ENCODE data around the gene IFNLR1. TPM values are rescaled to one million over a fixed set of nuclear protein-coding genes. Genes with fewer than 3 reads are reported as not detected.
A peak's percentile ranks its signal among the peaks of the same experiment; 100 is the strongest.
"Not testable (repeated sequence)": the region's sequence is repeated elsewhere in the genome, so short reads cannot be mapped to it uniquely, and the experiment has no call there.

The IFNLR1 gene
- total and polyA plus RNA-seq, 5 donors = 3.3 to 6.2 (median 5.7) TPM

- WGBS = 66% methylated on average over 9 of the region's 9 CpGs
- DNase-seq = no peak
Measured at GRCh38 chr1:24222008-24222605, 35.0 kb upstream of the IFNLR1 start.

DNA sequence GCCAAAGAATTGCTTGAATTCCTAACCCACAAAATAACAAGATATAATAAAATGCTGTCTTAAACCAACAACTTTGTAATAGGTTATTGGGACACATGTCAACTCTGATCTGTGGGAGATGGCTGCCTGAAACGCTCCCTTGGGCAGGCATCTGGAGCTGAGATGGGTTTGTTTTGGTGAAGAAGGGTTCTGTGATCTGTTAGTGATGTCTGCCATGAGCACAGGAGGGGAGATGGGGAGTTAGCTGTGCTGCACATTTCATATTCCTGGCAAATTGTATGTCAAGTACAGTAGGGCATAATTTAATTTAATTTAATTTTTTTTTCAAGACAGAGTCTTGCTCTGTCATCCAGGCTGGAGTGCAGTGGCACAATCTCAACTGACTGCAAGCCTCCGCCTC, 34.2 kb upstream of the IFNLR1 start:
- ATAC-seq (no peak), DNase-seq (no peak)
- intact Hi-C loops (cut with DNase I) = no loop called here
- Histone ChIP-seq H3K27me3 (ENCODE audit: control insufficient read depth, insufficient read depth) (no peaks in the 10 kb centered on the region), H3K4me3 (ENCODE audit: low read length) (no peak overlapping the region), H3K27ac (ENCODE audit: low read length) (no peak overlapping the region), H3K4me1 (ENCODE audit: control insufficient read depth, insufficient read depth, low read length) (no peaks in the 10 kb centered on the region), H3K9me3 (ENCODE audit: control insufficient read depth, low read length) (no peaks in the 10 kb centered on the region)
- WGBS = 66% methylated on average over 2 of the region's 2 CpGs

More at GRCh38 chr1:24222008-24222605, 35.0 kb upstream of the IFNLR1 start:
- intact Hi-C loops (cut with DNase I) = no loop called here
- H3K9me3 ChIP-seq (ENCODE audit: control insufficient read depth, low read length) = no peaks in the 10 kb centered on the region
- no peaks in the 10 kb centered on the region for H3K27me3 ChIP-seq (ENCODE audit: control insufficient read depth, insufficient read depth)
- no peak overlapping the region for H3K27ac ChIP-seq (ENCODE audit: low read length)
- no peak overlapping the region for H3K4me3 ChIP-seq (ENCODE audit: low read length)
- ATAC-seq = no peak
- no peaks in the 10 kb centered on the region for H3K4me1 ChIP-seq (ENCODE audit: control insufficient read depth, insufficient read depth, low read length)

DNA sequence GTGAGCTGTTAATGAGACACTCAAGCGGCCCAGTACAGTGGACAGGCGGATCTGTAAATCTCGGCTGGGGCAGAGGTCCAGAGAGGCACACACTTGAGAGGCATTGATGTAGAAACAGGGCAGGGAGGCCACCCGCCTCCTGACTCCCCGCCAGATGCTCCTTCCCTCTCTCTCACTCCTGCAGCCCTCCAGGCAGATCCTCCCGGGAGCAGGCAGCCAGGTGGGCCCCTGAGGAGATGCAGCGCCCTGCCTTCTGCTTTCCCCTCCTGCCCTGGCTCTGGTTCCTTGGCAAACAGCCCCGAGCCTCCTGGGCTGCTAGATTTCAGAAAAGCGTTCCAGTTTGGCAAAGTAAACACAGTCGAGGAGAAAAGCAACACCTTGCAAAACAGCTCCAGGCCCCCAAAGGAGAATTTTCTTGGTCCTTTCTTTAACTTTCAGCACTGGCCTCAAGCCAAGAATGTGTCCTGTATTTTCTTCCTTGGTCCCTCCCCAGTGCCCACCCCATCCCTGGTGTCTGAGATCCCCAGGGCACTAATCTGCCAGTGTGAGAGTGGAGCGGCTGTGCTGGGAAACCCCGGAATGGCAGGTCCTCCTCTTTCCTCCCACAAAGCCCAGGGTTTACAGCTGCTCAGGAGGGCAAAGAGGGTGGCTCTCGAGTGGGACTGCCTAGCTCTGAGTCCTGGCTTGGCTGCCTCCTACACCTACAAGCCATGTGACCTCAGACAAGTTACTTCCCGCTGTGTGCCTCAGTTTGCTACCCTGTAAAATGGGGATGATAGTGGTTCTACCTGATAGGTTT, 29.4 kb upstream of the IFNLR1 start:
- no peaks in the 10 kb centered on the region for H3K9me3 ChIP-seq (ENCODE audit: control insufficient read depth, low read length)
- H3K27ac ChIP-seq (ENCODE audit: low read length) = no peak overlapping the region
- H3K4me1 ChIP-seq (ENCODE audit: control insufficient read depth, insufficient read depth, low read length) = no peaks in the 10 kb centered on the region
- H3K27me3 ChIP-seq (ENCODE audit: control insufficient read depth, insufficient read depth) = no peaks in the 10 kb centered on the region
- WGBS = 30% methylated on average over 14 of the region's 14 CpGs
- intact Hi-C loops (cut with DNase I) = no loop called here
- no peak overlapping the region for H3K4me3 ChIP-seq (ENCODE audit: low read length)
- ATAC-seq (peak in 1 of 2 donors; percentile 42), DNase-seq (no peak)

GRCh38 chr1:24215226-24215814, 28.2 kb upstream of the IFNLR1 start:
- intact Hi-C loops (cut with DNase I) = no loop called here
- H3K4me1 ChIP-seq (ENCODE audit: control insufficient read depth, insufficient read depth, low read length) = no peaks in the 10 kb centered on the region
- WGBS = 74% methylated on average over 6 of the region's 6 CpGs
- ATAC-seq (no peak), DNase-seq (no peak)
- no peaks in the 10 kb centered on the region for H3K9me3 ChIP-seq (ENCODE audit: control insufficient read depth, low read length)
- H3K27ac ChIP-seq (ENCODE audit: low read length) = no peak overlapping the region
- H3K4me3 ChIP-seq (ENCODE audit: low read length) = no peak overlapping the region
- H3K27me3 ChIP-seq (ENCODE audit: control insufficient read depth, insufficient read depth) = no peaks in the 10 kb centered on the region

GRCh38 chr1:24212376-24212775, 25.3 kb upstream of the IFNLR1 start:
- Histone ChIP-seq H3K9me3 (ENCODE audit: control insufficient read depth, low read length) (no peaks in the 10 kb centered on the region), H3K4me1 (ENCODE audit: control insufficient read depth, insufficient read depth, low read length) (no peaks in the 10 kb centered on the region), H3K27me3 (ENCODE audit: control insufficient read depth, insufficient read depth) (no peaks in the 10 kb centered on the region), H3K4me3 (ENCODE audit: low read length) (no peak overlapping the region), H3K27ac (ENCODE audit: low read length) (no peak overlapping the region)
- DNase-seq = no peak
- intact Hi-C loops (cut with DNase I) = no loop called here
- no peak for ATAC-seq
- WGBS = 98% methylated on average over 1 of the region's 2 CpGs

DNA sequence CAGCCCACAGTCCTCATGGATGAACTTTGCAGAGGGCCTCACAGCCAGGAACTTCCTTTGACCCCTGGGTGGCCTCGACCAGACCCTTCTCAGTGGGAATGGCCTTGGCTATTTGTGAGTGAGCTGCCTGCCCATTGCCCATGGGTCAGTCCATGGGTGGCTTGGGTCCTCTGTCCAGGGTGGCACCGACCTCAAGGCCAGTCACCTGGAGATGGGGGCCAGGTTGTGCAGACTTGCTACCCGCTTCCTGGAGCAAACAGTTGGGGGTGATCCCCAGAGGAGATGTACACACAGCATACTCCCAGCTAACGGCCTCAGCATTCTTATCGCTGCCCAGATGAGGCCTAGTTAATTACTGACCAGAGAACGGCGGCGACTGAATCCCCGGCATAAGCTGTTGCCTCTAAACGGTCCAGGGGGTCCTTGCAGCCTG, 23.1 kb upstream of the IFNLR1 start:
- no peaks in the 10 kb centered on the region for H3K27me3 ChIP-seq (ENCODE audit: control insufficient read depth, insufficient read depth)
- H3K4me1 ChIP-seq (ENCODE audit: control insufficient read depth, insufficient read depth, low read length) = no peaks in the 10 kb centered on the region
- 83% methylated on average over 10 of the region's 10 CpGs for WGBS
- H3K4me3 ChIP-seq (ENCODE audit: low read length) = no peak overlapping the region
- DNase-seq (no peak), ATAC-seq (no peak)
- no peak overlapping the region for H3K27ac ChIP-seq (ENCODE audit: low read length)
- H3K9me3 ChIP-seq (ENCODE audit: control insufficient read depth, low read length) = no peaks in the 10 kb centered on the region
- intact Hi-C loops (cut with DNase I) = no loop called here

DNA sequence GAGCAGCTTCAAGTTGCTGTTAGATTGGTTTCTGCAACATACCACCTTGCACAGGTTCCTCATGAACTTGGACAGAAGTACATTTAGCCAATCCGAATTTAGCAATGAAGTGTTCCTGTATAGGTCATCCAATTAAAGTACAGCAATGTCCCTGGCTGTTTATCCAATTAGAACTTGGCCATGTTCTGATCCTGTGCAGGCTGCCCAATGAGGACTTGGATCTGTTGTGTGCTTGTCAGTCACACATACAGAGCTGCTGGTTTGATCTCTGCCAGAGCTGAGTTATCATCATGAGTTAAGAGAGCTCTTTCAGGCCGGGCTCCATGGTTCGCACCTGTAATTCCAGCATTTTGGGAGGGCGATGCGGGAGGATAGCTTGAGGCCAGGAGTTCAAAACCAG, 22.0 kb upstream of the IFNLR1 start:
- Histone ChIP-seq H3K4me1 (ENCODE audit: control insufficient read depth, insufficient read depth, low read length) (no peaks in the 10 kb centered on the region), H3K27me3 (ENCODE audit: control insufficient read depth, insufficient read depth) (no peaks in the 10 kb centered on the region), H3K9me3 (ENCODE audit: control insufficient read depth, low read length) (no peaks in the 10 kb centered on the region), H3K4me3 (ENCODE audit: low read length) (no peak overlapping the region), H3K27ac (ENCODE audit: low read length) (no peak overlapping the region)
- intact Hi-C loops (cut with DNase I) = loop anchor here in 1 of 4 donors (10.0 kb wide), 1 partner anchor 426 kb away; no protein-coding TSS in a partner anchor
- DNase-seq = no peak
- WGBS = 74% methylated on average over 5 of the region's 5 CpGs
- no peak for ATAC-seq

GRCh38 chr1:24207709-24208108, 20.6 kb upstream of the IFNLR1 start:
- no peaks in the 10 kb centered on the region for H3K9me3 ChIP-seq (ENCODE audit: control insufficient read depth, low read length)
- ATAC-seq = no peak
- no peak for DNase-seq
- H3K27ac ChIP-seq (ENCODE audit: low read length) = no peak overlapping the region
- no peaks in the 10 kb centered on the region for H3K4me1 ChIP-seq (ENCODE audit: control insufficient read depth, insufficient read depth, low read length)
- intact Hi-C loops (cut with DNase I) = loop anchor here in 1 of 4 donors (10.0 kb wide), 1 partner anchor 427 kb away; no protein-coding TSS in a partner anchor
- no peaks in the 10 kb centered on the region for H3K27me3 ChIP-seq (ENCODE audit: control insufficient read depth, insufficient read depth)
- H3K4me3 ChIP-seq (ENCODE audit: low read length) = no peak overlapping the region
- WGBS = 87% methylated on average over 6 of the region's 6 CpGs

- H3K27ac ChIP-seq (ENCODE audit: low read length); H3K27me3 ChIP-seq (ENCODE audit: control insufficient read depth, insufficient read depth); H3K9me3 ChIP-seq (ENCODE audit: control insufficient read depth, low read length); H3K4me1 ChIP-seq (ENCODE audit: control insufficient read depth, insufficient read depth, low read length); H3K4me3 ChIP-seq (ENCODE audit: low read length): not testable (repeated sequence)
- peak in 1 of 2 donors; percentile 71 for ATAC-seq
- intact Hi-C loops (cut with DNase I) = loop anchor here in 1 of 4 donors (10.0 kb wide), 1 partner anchor 427 kb away; no protein-coding TSS in a partner anchor
- DNase-seq = peak in 2 of 3 donors; percentile 40 to 66
- 56% methylated on average over 9 of the region's 9 CpGs for WGBS
Measured at GRCh38 chr1:24207395-24207687, 20.3 kb upstream of the IFNLR1 start.

- Histone ChIP-seq H3K9me3 (ENCODE audit: control insufficient read depth, low read length) (no peaks in the 10 kb centered on the region), H3K4me3 (ENCODE audit: low read length) (no peak overlapping the region), H3K27me3 (ENCODE audit: control insufficient read depth, insufficient read depth) (no peaks in the 10 kb centered on the region), H3K27ac (ENCODE audit: low read length) (no peak overlapping the region), H3K4me1 (ENCODE audit: control insufficient read depth, insufficient read depth, low read length) (no peaks in the 10 kb centered on the region)
- DNase-seq = peak in 2 of 3 donors; percentile 39 to 56
- peak; percentile 3 to 52 for ATAC-seq
- WGBS = 44% methylated on average over 12 of the region's 12 CpGs
- intact Hi-C loops (cut with DNase I) = loop anchor here in 1 of 4 donors (10.0 kb wide), 1 partner anchor 428 kb away; no protein-coding TSS in a partner anchor
Measured at GRCh38 chr1:24206516-24207394, 19.7 kb upstream of the IFNLR1 start.
